Pancreas (tissue), 10 donors: ENCODE measurements around the gene LIPE. TPM values are rescaled to one million over a fixed set of nuclear protein-coding genes. Genes with fewer than 3 reads are reported as not detected.
A peak's percentile ranks its signal among the peaks of the same experiment; 100 is the strongest.

Source experiments
- ATAC-seq, 4 donors: fragments of 200-7000 bp; cut with Tn5 transposase; one replicate each; pipeline versions ENCODE4 v1.8.0 to v1.9.1; 2020; ENCODE audit warnings: mild to moderate bottlenecking in 4 of 4, moderate library complexity in 4 of 4
- DNase-seq, 6 donors: peaks; one replicate each; pipeline ENCODE4 v3.0.0-alpha.2; 2020
- FAIRE-seq: peaks from 2 replicates; lab custom pipeline; 2012; peaks lifted over from hg19 to GRCh38; lab: Jason Lieb, UNC
- H3K27ac ChIP-seq, 4 donors: fragments of 200-600 bp; sonication (generic); 1 replicate in 3 of 4; 2 replicates in 1 of 4; pipeline versions ENCODE4 v1.5.0 to v1.8.0; 2020
- H3K27me3 ChIP-seq, 4 donors: fragments of 200-600 bp; one replicate each; pipeline ENCODE4 v1.8.0; 2021
- H3K36me3 ChIP-seq, 3 donors: fragments of 200-600 bp; sonication (generic) in 1 of 3; one replicate each; pipeline versions ENCODE4 v1.5.0 to v1.8.0; 2020 to 2021
- H3K4me1 ChIP-seq, 3 donors: fragments of 200-600 bp; one replicate each; pipeline ENCODE4 v1.8.0; 2021
- H3K4me3 ChIP-seq, 4 donors: fragments of 200-600 bp; sonication (generic) in 2 of 4; one replicate each; pipeline versions ENCODE4 v1.5.0 to v1.8.0; 2020 to 2021
- H3K9me3 ChIP-seq, 4 donors: fragments of 200-600 bp; one replicate each; pipeline ENCODE4 v1.8.0; 2021
- CTCF ChIP-seq, 4 donors: fragments of 200-600 bp; sonication (generic) in 3 of 4; IDR thresholded peaks; one replicate each; pipeline versions ENCODE4 v1.5.0 to v1.8.0; 2021; ENCODE audit warnings: antibody characterized with exemption in 4 of 4
- WGBS, 2 donors: extraction: QIAGEN DNeasy Blood & Tissue Kit; methylation state at CpG; one replicate each; pipeline ENCODE4 v1.1.7; 2013; 5-methylcytosine and 5-hydroxymethylcytosine counted together
- intact Hi-C, 3 donors: fragments of 100-400 bp; cut with DNase I; formaldehyde crosslinking; loops; one replicate each; pipeline versions ENCODE4 v1.11.1 to v1.14.2; 2022
- polyA plus RNA-seq, 2 donors: library from polyadenylated mRNA; stranded (reverse); fragments of 200-250 nt; gene quantifications; one replicate each; pipeline ENCODE4 v1.2.3, GENCODE V29; 2013
- total RNA-seq, 6 donors: library from RNA; stranded (reverse); fragmentation: NEBNext Ultra II Directional in 4 of 6; extraction: Animal tissue kit (Norgen Biotek cat#: 25700) in 4 of 6; gene quantifications; one replicate each; pipeline versions ENCODE4 v1.2.1 to v1.2.4, GENCODE V29; 2021 to 2023
- donor health status: healthy with polysubstance abuse.
- donor health status: DM: no; HTN: no; CAD: no; lungs with moderate emphysema.
- donor health status: DM: no; HTN: no; CAD: no.
- donor health status: control.
- donor health status: control.
- donor health status: Bipolar disorder and iron deficiency.
- donor health status: DM: yes; HTN: yes; CAD: no.
- donor health status: DM: no; HTN: no; CAD: no.
- donor health status: DM: no; HTN: no; CAD: no.
- donor health status: DM: yes; HTN: yes; CAD: no.

LIPE gene
- total and polyA plus RNA-seq, 8 donors, result 1.6 to 38.3 (median 5.6) TPM

GRCh38 chr19:42421101-42421500 is 6.1 kb downstream of the LIPE start:
- ATAC-seq (no peak), DNase-seq (no peak), FAIRE-seq (no peak)
- H3K9me3 ChIP-seq, result no peaks in the 10 kb centered on the region
- peaks cover 0 to 8% (median 0%) of the 10 kb centered on the region in 3 donors for H3K4me1 ChIP-seq
- no peak overlapping the region for H3K4me3 ChIP-seq
- intact Hi-C loops, result no loop called here
- peak overlapping the region in 3 of 4 donors; percentile 42 to 70 (median 55) for H3K27ac ChIP-seq
- no peaks in the 10 kb centered on the region for H3K27me3 ChIP-seq
- TF ChIP-seq CTCF (IDR thresholded peaks at IDR 0.05), result no peak
- 72 to 81% methylated on average over 4 of the region's 4 CpGs for WGBS, 2 donors
- no peaks in the 10 kb centered on the region for H3K36me3 ChIP-seq

GRCh38 chr19:42420055-42420544 is 7.1 kb downstream of the LIPE start:
- Histone ChIP-seq H3K36me3 (no peaks in the 10 kb centered on the region), H3K9me3 (no peaks in the 10 kb centered on the region), H3K27me3 (no peaks in the 10 kb centered on the region), H3K4me1 (peaks cover 0 to 8% (median 0%) of the 10 kb centered on the region in 3 donors), H3K4me3 (no peak overlapping the region), H3K27ac (no peak overlapping the region)
- no peak for FAIRE-seq
- 34 to 36% methylated on average over 10 of the region's 10 CpGs for WGBS, 2 donors
- ATAC-seq, result peak in 3 of 4 donors; percentile 27 to 52 (median 40)
- intact Hi-C loops, result no loop called here
- DNase-seq, result peak in 4 of 6 donors; percentile 42 to 81 (median 58)
- peak; percentile 16 to 45 (median 30) for TF ChIP-seq CTCF (IDR thresholded peaks at IDR 0.05)

- Histone ChIP-seq H3K4me3 (no peak overlapping the region), H3K9me3 (no peaks in the 10 kb centered on the region), H3K36me3 (no peaks in the 10 kb centered on the region), H3K27ac (no peak overlapping the region), H3K27me3 (no peaks in the 10 kb centered on the region), H3K4me1 (peaks cover 0 to 7% (median 0%) of the 10 kb centered on the region in 3 donors)
- WGBS, 2 donors, result 51% methylated on average over 6 of the region's 6 CpGs
- FAIRE-seq (no peak), ATAC-seq (no peak), DNase-seq (no peak)
- intact Hi-C loops, result no loop called here
- TF ChIP-seq CTCF (IDR thresholded peaks at IDR 0.05), result no peak
Measured at GRCh38 chr19:42419309-42419708, 7.9 kb downstream of the LIPE start.

- Histone ChIP-seq H3K36me3 (no peaks in the 10 kb centered on the region), H3K4me1 (no peaks in the 10 kb centered on the region), H3K27me3 (no peaks in the 10 kb centered on the region), H3K27ac (no peak overlapping the region), H3K4me3 (no peak overlapping the region), H3K9me3 (no peaks in the 10 kb centered on the region)
- TF ChIP-seq CTCF (IDR thresholded peaks at IDR 0.05), result no peak
- peak in 1 of 4 donors; percentile 15 for ATAC-seq
- no peak for FAIRE-seq
- DNase-seq, result no peak
- intact Hi-C loops, result no loop called here
- 66 to 82% methylated on average over 4 of the region's 4 CpGs for WGBS, 2 donors
Measured at GRCh38 chr19:42412661-42413076, 14.5 kb downstream of the LIPE start.

GRCh38 chr19:42412227-42412626 is 15.0 kb downstream of the LIPE start:
- no peak for FAIRE-seq
- WGBS, 2 donors, result 79 to 82% methylated on average over 7 of the region's 7 CpGs
- intact Hi-C loops, result no loop called here
- Histone ChIP-seq H3K9me3 (no peaks in the 10 kb centered on the region), H3K4me3 (no peak overlapping the region), H3K36me3 (no peaks in the 10 kb centered on the region), H3K4me1 (no peaks in the 10 kb centered on the region), H3K27ac (no peak overlapping the region), H3K27me3 (no peaks in the 10 kb centered on the region)
- DNase-seq, result no peak
- no peak for TF ChIP-seq CTCF (IDR thresholded peaks at IDR 0.05)
- peak in 1 of 4 donors; percentile 22 for ATAC-seq
